H1 (cell line): ENCODE measurements around the gene FGF14. TPM values are rescaled to one million over a fixed set of nuclear protein-coding genes. Genes with fewer than 3 reads are reported as not detected.

Experiments
- microRNA-seq, 2 experiments: library from miRNA; unstranded; fragments of <30 nt; microRNA quantifications; one replicate each; pipeline versions ENCODE4 to v1.2.0, GENCODE V29; 2016 to 2020; ENCODE audit warnings: borderline microRNAs expressed in 2 of 2, borderline number of aligned reads in 2 of 2, borderline replicate concordance in 1 of 2
- polyA plus RNA-seq, 7 experiments: library from polyadenylated mRNA; depleted of rRNA in 3 of 7; stranded (reverse) in 5 of 7; unstranded in 2 of 7; fragments of >200 nt in 5 of 7; fragments of 200-250 nt in 2 of 7; gene quantifications; 1 replicate in 5 of 7; 2 replicates in 1 of 7; 4 replicates in 1 of 7; pipeline versions ENCODE4 v1.2.1 to v1.2.3, GENCODE V29; 2011 to 2013; ENCODE audit warnings: missing spikeins in 2 of 7, mixed read lengths in 2 of 7
- small RNA-seq: library from polyadenylated mRNA; stranded (forward); fragments of <200 nt; extraction: miRNeasy Mini kit (QIAGEN cat#:217004); gene quantifications from one replicate; pipeline ENCODE3, GENCODE V24; 2013; ENCODE audit not compliant: insufficient read depth
- total RNA-seq: library from RNA; stranded (reverse); fragmentation: NEBNext Ultra II Directional; extraction: Animal tissue kit (Norgen Biotek cat#: 25700); gene quantifications from 2 replicates; pipeline ENCODE4 v1.2.1, GENCODE V29; 2021

FGF14 gene
- total and polyA plus RNA-seq, 2 of the 8 experiments (the other 6 are each of a cell fraction or from before 2014, with no cell fraction given), result 0.05 to 0.58 TPM

Small RNA genes lying within 50 kb of the gene (microRNA-seq; reads per million reads assigned to microRNA genes)
- 0 reads per million in 2 experiments for gene MIR2681
- 0 reads per million in 2 experiments for gene MIR4705

Small RNA genes lying within 50 kb of the gene (small RNA-seq; reads per million reads assigned to genes)
- gene MIR2681 (not detected), gene MIR4705 (not detected), gene RNU1-24P (not detected), gene RNY1P2 (not detected), gene RPL39P29 (not detected)

Other genes starting within 250 kb of the FGF14 start
- 80.4 and 85.7 TPM in 2 replicates for gene TPP2, start 194.9 kb upstream of the FGF14 start, total RNA-seq
- gene TPP2, start 194.9 kb upstream of the FGF14 start, polyA plus RNA-seq (2011; rRNA removed), result 10.7 and 15.9 TPM in 2 replicates